H1 (cell line): ENCODE measurements around the gene TLR1. TPM values are rescaled to one million over a fixed set of nuclear protein-coding genes. Genes with fewer than 3 reads are reported as not detected.

Source experiments
- ATF2 ChIP-seq: IDR thresholded peaks from 2 replicates; pipeline ENCODE4 v1.6.1; 2012; ENCODE audit warnings: low read length, inconsistent platforms
- NRF1 ChIP-seq: IDR thresholded peaks from 2 replicates; pipeline ENCODE4 v1.6.1; 2011; ENCODE audit warnings: mild to moderate bottlenecking, low read depth, low read length, improper control_type of control experiment
- SAP30 ChIP-seq: fragments of 300-600 bp; sonication (generic); IDR thresholded peaks from 2 replicates; pipeline ENCODE4 v1.7.1; 2012; ENCODE audit warnings: low read length, moderate library complexity, mild to moderate bottlenecking, inconsistent platforms; ENCODE audit not compliant: insufficient read depth, insufficient replicate concordance
- polyA plus RNA-seq, 7 experiments: library from polyadenylated mRNA; depleted of rRNA in 3 of 7; stranded (reverse) in 5 of 7; unstranded in 2 of 7; fragments of >200 nt in 5 of 7; fragments of 200-250 nt in 2 of 7; gene quantifications; 1 replicate in 5 of 7; 2 replicates in 1 of 7; 4 replicates in 1 of 7; pipeline versions ENCODE4 v1.2.1 to v1.2.3, GENCODE V29; 2011 to 2013; ENCODE audit warnings: missing spikeins in 2 of 7, mixed read lengths in 2 of 7
- total RNA-seq: library from RNA; stranded (reverse); fragmentation: NEBNext Ultra II Directional; extraction: Animal tissue kit (Norgen Biotek cat#: 25700); gene quantifications from 2 replicates; pipeline ENCODE4 v1.2.1, GENCODE V29; 2021
- TF ChIP-seq, protein P1 (sequence below), 3 experiments: IDR thresholded peaks; 1 replicate in 2 of 3; 2 replicates in 1 of 3; pipeline versions ENCODE4 v1.5.1 to v1.6.1; 2011; ENCODE audit warnings: low read length in 3 of 3, mild to moderate bottlenecking in 3 of 3, inconsistent platforms in 2 of 3, low read depth in 1 of 3, moderate library complexity in 1 of 3; ENCODE audit not compliant: insufficient read depth in 1 of 3; ENCODE audit errors: control extremely low read depth in 1 of 3
- TF ChIP-seq, protein P2 (sequence below): fragments of 300-600 bp; sonication (generic); IDR thresholded peaks from 2 replicates; pipeline ENCODE4 v1.7.1; 2012; ENCODE audit warnings: low read length, moderate library complexity, mild to moderate bottlenecking, inconsistent platforms; ENCODE audit not compliant: insufficient replicate concordance

The TLR1 gene
- total and polyA plus RNA-seq, 2 of the 8 experiments (the other 6 are each of a cell fraction or from before 2014, with no cell fraction given), result not detected

DNA sequence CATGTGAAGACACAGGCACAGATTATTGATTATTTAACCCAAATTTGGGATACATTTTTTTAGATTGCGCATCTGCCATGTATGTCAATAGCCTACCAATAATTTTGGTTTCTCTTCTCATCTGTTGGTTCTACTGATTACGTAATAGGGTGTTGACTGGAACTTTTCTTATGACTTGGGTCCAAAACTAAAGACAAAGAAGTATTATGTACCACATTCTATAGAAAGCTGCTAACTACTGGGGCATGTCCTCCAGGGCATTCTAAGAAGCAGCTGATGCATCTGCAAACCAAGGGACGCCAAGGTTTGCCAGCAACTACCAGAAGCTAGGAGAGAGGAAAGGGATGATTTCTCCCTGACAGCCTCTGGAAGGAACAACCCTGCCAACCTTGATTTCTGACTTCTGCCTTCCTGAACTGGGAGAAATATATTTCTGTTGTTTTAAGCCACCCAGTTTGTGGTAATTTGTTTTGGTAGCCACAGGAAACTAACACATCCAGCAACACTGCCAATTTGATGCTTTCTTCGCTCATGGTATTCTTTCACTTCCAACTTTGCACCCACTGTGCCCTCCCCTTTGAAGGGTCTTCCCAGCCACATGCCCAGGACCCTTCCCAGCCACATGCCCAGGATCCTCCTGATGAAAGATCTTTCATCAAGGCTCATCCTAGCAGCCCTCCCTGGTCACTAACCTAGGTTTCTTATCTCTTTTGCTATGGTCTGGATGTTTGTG is 15.9 kb upstream of the TLR1 start (continued):
- TF ChIP-seq, protein P1, sequence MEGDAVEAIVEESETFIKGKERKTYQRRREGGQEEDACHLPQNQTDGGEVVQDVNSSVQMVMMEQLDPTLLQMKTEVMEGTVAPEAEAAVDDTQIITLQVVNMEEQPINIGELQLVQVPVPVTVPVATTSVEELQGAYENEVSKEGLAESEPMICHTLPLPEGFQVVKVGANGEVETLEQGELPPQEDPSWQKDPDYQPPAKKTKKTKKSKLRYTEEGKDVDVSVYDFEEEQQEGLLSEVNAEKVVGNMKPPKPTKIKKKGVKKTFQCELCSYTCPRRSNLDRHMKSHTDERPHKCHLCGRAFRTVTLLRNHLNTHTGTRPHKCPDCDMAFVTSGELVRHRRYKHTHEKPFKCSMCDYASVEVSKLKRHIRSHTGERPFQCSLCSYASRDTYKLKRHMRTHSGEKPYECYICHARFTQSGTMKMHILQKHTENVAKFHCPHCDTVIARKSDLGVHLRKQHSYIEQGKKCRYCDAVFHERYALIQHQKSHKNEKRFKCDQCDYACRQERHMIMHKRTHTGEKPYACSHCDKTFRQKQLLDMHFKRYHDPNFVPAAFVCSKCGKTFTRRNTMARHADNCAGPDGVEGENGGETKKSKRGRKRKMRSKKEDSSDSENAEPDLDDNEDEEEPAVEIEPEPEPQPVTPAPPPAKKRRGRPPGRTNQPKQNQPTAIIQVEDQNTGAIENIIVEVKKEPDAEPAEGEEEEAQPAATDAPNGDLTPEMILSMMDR (IDR thresholded peaks at IDR 0.05; ENCODE audit: control extremely low read depth in 1 of 3, insufficient read depth in 1 of 3, low read depth in 1 of 3, low read length in 3 of 3), result no peak
- TF ChIP-seq, protein P2, sequence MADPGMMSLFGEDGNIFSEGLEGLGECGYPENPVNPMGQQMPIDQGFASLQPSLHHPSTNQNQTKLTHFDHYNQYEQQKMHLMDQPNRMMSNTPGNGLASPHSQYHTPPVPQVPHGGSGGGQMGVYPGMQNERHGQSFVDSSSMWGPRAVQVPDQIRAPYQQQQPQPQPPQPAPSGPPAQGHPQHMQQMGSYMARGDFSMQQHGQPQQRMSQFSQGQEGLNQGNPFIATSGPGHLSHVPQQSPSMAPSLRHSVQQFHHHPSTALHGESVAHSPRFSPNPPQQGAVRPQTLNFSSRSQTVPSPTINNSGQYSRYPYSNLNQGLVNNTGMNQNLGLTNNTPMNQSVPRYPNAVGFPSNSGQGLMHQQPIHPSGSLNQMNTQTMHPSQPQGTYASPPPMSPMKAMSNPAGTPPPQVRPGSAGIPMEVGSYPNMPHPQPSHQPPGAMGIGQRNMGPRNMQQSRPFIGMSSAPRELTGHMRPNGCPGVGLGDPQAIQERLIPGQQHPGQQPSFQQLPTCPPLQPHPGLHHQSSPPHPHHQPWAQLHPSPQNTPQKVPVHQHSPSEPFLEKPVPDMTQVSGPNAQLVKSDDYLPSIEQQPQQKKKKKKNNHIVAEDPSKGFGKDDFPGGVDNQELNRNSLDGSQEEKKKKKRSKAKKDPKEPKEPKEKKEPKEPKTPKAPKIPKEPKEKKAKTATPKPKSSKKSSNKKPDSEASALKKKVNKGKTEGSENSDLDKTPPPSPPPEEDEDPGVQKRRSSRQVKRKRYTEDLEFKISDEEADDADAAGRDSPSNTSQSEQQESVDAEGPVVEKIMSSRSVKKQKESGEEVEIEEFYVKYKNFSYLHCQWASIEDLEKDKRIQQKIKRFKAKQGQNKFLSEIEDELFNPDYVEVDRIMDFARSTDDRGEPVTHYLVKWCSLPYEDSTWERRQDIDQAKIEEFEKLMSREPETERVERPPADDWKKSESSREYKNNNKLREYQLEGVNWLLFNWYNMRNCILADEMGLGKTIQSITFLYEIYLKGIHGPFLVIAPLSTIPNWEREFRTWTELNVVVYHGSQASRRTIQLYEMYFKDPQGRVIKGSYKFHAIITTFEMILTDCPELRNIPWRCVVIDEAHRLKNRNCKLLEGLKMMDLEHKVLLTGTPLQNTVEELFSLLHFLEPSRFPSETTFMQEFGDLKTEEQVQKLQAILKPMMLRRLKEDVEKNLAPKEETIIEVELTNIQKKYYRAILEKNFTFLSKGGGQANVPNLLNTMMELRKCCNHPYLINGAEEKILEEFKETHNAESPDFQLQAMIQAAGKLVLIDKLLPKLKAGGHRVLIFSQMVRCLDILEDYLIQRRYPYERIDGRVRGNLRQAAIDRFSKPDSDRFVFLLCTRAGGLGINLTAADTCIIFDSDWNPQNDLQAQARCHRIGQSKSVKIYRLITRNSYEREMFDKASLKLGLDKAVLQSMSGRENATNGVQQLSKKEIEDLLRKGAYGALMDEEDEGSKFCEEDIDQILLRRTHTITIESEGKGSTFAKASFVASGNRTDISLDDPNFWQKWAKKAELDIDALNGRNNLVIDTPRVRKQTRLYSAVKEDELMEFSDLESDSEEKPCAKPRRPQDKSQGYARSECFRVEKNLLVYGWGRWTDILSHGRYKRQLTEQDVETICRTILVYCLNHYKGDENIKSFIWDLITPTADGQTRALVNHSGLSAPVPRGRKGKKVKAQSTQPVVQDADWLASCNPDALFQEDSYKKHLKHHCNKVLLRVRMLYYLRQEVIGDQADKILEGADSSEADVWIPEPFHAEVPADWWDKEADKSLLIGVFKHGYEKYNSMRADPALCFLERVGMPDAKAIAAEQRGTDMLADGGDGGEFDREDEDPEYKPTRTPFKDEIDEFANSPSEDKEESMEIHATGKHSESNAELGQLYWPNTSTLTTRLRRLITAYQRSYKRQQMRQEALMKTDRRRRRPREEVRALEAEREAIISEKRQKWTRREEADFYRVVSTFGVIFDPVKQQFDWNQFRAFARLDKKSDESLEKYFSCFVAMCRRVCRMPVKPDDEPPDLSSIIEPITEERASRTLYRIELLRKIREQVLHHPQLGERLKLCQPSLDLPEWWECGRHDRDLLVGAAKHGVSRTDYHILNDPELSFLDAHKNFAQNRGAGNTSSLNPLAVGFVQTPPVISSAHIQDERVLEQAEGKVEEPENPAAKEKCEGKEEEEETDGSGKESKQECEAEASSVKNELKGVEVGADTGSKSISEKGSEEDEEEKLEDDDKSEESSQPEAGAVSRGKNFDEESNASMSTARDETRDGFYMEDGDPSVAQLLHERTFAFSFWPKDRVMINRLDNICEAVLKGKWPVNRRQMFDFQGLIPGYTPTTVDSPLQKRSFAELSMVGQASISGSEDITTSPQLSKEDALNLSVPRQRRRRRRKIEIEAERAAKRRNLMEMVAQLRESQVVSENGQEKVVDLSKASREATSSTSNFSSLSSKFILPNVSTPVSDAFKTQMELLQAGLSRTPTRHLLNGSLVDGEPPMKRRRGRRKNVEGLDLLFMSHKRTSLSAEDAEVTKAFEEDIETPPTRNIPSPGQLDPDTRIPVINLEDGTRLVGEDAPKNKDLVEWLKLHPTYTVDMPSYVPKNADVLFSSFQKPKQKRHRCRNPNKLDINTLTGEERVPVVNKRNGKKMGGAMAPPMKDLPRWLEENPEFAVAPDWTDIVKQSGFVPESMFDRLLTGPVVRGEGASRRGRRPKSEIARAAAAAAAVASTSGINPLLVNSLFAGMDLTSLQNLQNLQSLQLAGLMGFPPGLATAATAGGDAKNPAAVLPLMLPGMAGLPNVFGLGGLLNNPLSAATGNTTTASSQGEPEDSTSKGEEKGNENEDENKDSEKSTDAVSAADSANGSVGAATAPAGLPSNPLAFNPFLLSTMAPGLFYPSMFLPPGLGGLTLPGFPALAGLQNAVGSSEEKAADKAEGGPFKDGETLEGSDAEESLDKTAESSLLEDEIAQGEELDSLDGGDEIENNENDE, result no peak
- TF ChIP-seq ATF2 (no peak), SAP30 (no peak), NRF1 (no peak)
